OCI-LY1 (cell line): Measurements from ENCODE around the gene L3MBTL2.

Experiments used
- H2AFZ ChIP-seq: fragments of 200-600 bp; sonication (generic), shearing (Covaris generic); 2 replicates; pipeline ENCODE4 v1.6.0; 2014; ENCODE audit warnings: antibody characterized with exemption, mild to moderate bottlenecking, low read length
- H3F3A ChIP-seq: fragments of 200-600 bp; sonication (generic), shearing (Covaris generic); 2 replicates; pipeline ENCODE4 v1.6.0; 2014; ENCODE audit warnings: mild to moderate bottlenecking, antibody characterized with exemption, low read length, moderate library complexity; ENCODE audit not compliant: insufficient read depth
- H3K27ac ChIP-seq: fragments of 200-600 bp; sonication (generic); 2 replicates; pipeline ENCODE4 v1.5.1; 2014; ENCODE audit warnings: low read length, mixed run types, mild to moderate bottlenecking, low read depth; ENCODE audit not compliant: poor library complexity, severe bottlenecking
- H3K27me3 ChIP-seq: fragments of 200-600 bp; sonication (generic); 2 replicates; pipeline ENCODE4 v1.6.0; 2014; ENCODE audit warnings: antibody characterized with exemption, mild to moderate bottlenecking, low read length, moderate library complexity; ENCODE audit not compliant: insufficient read depth
- H3K36me3 ChIP-seq: fragments of 200-600 bp; sonication (generic); 2 replicates; pipeline ENCODE4 v1.6.1; 2014; ENCODE audit warnings: mild to moderate bottlenecking, antibody characterized with exemption, low read length, moderate library complexity, mixed read lengths; ENCODE audit not compliant: insufficient read depth
- H3K4me1 ChIP-seq: fragments of 200-600 bp; sonication (generic); 2 replicates; pipeline ENCODE4 v1.5.1; 2014; ENCODE audit warnings: mild to moderate bottlenecking, low read length, moderate library complexity; ENCODE audit not compliant: insufficient read depth, severe bottlenecking
- H3K4me2 ChIP-seq: fragments of 200-600 bp; sonication (generic), shearing (Covaris generic); 2 replicates; pipeline ENCODE4 v1.6.1; 2014; ENCODE audit warnings: low read length
- H3K4me3 ChIP-seq: fragments of 200-600 bp; sonication (generic); 2 replicates; pipeline ENCODE4 v1.5.1; 2014; ENCODE audit warnings: low read length, low read depth, mild to moderate bottlenecking, mixed read lengths; ENCODE audit not compliant: poor library complexity, severe bottlenecking
- H3K79me2 ChIP-seq: fragments of 200-600 bp; shearing (Covaris generic); 2 replicates; pipeline ENCODE4 v1.6.1; 2016; ENCODE audit warnings: mixed run types, low read length, mixed read lengths; ENCODE audit not compliant: insufficient read depth
- H3K9ac ChIP-seq: fragments of 200-600 bp; sonication (generic), shearing (Covaris generic); 2 replicates; pipeline ENCODE4 v1.6.1; 2014; ENCODE audit warnings: mild to moderate bottlenecking, low read length, mixed read lengths
- H3K9me2 ChIP-seq: fragments of 200-600 bp; sonication (generic), shearing (Covaris generic); 2 replicates; pipeline ENCODE4 v1.6.1; 2014; ENCODE audit warnings: low read depth, mild to moderate bottlenecking, low read length, mixed read lengths
- H3K9me3 ChIP-seq: fragments of 200-600 bp; shearing (Covaris generic); 2 replicates; pipeline ENCODE4 v1.6.1; 2014; ENCODE audit warnings: low read length, mixed read lengths
- H4K20me1 ChIP-seq: fragments of 200-600 bp; sonication (generic), shearing (Covaris generic); 2 replicates; pipeline ENCODE4 v1.6.0; 2016; ENCODE audit warnings: mild to moderate bottlenecking, low read length; ENCODE audit not compliant: insufficient read depth
- CTCF ChIP-seq: fragments of 200-600 bp; sonication (generic), shearing (Covaris generic); IDR thresholded peaks from 2 replicates; pipeline ENCODE4 v1.5.1; 2017; ENCODE audit warnings: mild to moderate bottlenecking, antibody characterized with exemption, low read length, moderate library complexity, mixed read lengths
- EZH2 ChIP-seq: fragments of 200-600 bp; sonication (generic), shearing (Covaris generic); IDR thresholded peaks from 2 replicates; pipeline ENCODE4 v1.8.0; 2017; ENCODE audit warnings: borderline replicate concordance, mixed run types, mild to moderate bottlenecking, antibody characterized with exemption, low read length, moderate library complexity, mixed read lengths

L3MBTL2 gene

GRCh38 chr22:41262250-41262765 lies 57.2 kb downstream of the L3MBTL2 start:
- no peaks in the 10 kb centered on the region for H3K9me2 ChIP-seq
- no peaks in the 10 kb centered on the region for H3K4me1 ChIP-seq
- no peaks in the 10 kb centered on the region for H3K9me3 ChIP-seq
- no peaks in the 10 kb centered on the region for H4K20me1 ChIP-seq
- H3F3A ChIP-seq = no peaks in the 10 kb centered on the region
- H3K79me2 ChIP-seq = no peaks in the 10 kb centered on the region
- no peak overlapping the region for H3K4me2 ChIP-seq
- no peak overlapping the region for H3K27ac ChIP-seq
- no peak overlapping the region for H2AFZ ChIP-seq
- no peak for TF ChIP-seq EZH2
- no peak for TF ChIP-seq CTCF
- peaks cover 96% of the 10 kb centered on the region for H3K36me3 ChIP-seq
- H3K4me3 ChIP-seq = no peak overlapping the region
- H3K27me3 ChIP-seq = no peaks in the 10 kb centered on the region
- H3K9ac ChIP-seq = no peak overlapping the region

GRCh38 chr22:41263704-41264103 lies 58.6 kb downstream of the L3MBTL2 start:
- Histone ChIP-seq H4K20me1 (no peaks in the 10 kb centered on the region), H3K9me3 (no peaks in the 10 kb centered on the region), H3K4me3 (no peak overlapping the region), H3K36me3 (peaks cover 96% of the 10 kb centered on the region), H3K27me3 (no peaks in the 10 kb centered on the region), H3K9me2 (no peaks in the 10 kb centered on the region), H3K4me1 (no peaks in the 10 kb centered on the region), H2AFZ (no peak overlapping the region), H3K79me2 (no peaks in the 10 kb centered on the region), H3K9ac (no peak overlapping the region), H3K4me2 (no peak overlapping the region), H3F3A (no peaks in the 10 kb centered on the region), H3K27ac (no peak overlapping the region)
- TF ChIP-seq EZH2 (no peak), CTCF (no peak)

GRCh38 chr22:41264408-41264941 lies 59.4 kb downstream of the L3MBTL2 start:
- no peak overlapping the region for H3K9ac ChIP-seq
- no peaks in the 10 kb centered on the region for H3K9me3 ChIP-seq
- no peaks in the 10 kb centered on the region for H3K4me1 ChIP-seq
- H3K9me2 ChIP-seq = no peaks in the 10 kb centered on the region
- H3K27ac ChIP-seq = no peak overlapping the region
- no peak for TF ChIP-seq EZH2
- TF ChIP-seq CTCF = no peak
- H3F3A ChIP-seq = no peaks in the 10 kb centered on the region
- no peak overlapping the region for H3K4me3 ChIP-seq
- H3K4me2 ChIP-seq = no peak overlapping the region
- peaks cover 96% of the 10 kb centered on the region for H3K36me3 ChIP-seq
- H3K79me2 ChIP-seq = no peaks in the 10 kb centered on the region
- H2AFZ ChIP-seq = no peak overlapping the region
- H3K27me3 ChIP-seq = no peaks in the 10 kb centered on the region
- no peaks in the 10 kb centered on the region for H4K20me1 ChIP-seq
